ENCODE data around the gene ZNF770. TPM values are rescaled to one million over a fixed set of nuclear protein-coding genes. Genes with fewer than 3 reads are reported as not detected.

The ZNF770 gene
- total and polyA plus RNA-seq, 9 of the 15 experiments (the other 6 are each of a cell fraction or from before 2014, with no cell fraction given), result 3.4 to 50.8 (median 40.3) TPM

GRCh38 chr15:34988027-34988902 lies at the start of gene ZNF770 (continued):
- TF ChIP-seq ARID3B (CRISPR knock-in tag; IDR thresholded peaks at IDR 0.05; ENCODE audit: borderline replicate concordance) (no peak), E4F1 (CRISPR knock-in tag; IDR thresholded peaks at IDR 0.05; ENCODE audit: borderline replicate concordance) (no peak), HDAC3 (IDR thresholded peaks at IDR 0.05; ENCODE audit: borderline replicate concordance, partially characterized antibody) (no peak), BRCA1 (IDR thresholded peaks at IDR 0.05) (no peak), BRCA1 (CRISPR knock-in tag; IDR thresholded peaks at IDR 0.05) (no peak), TGIF2 (CRISPR knock-in tag; IDR thresholded peaks at IDR 0.05) (no peak), ZNF512 (tag; IDR thresholded peaks at IDR 0.05) (no peak), HSF4 (CRISPR knock-in tag; IDR thresholded peaks at IDR 0.05; ENCODE audit: borderline replicate concordance) (no peak), HCFC1 (IDR thresholded peaks at IDR 0.05; ENCODE audit: low read depth, low read length) (peak; percentile 84), STAT6 (CRISPR knock-in tag; IDR thresholded peaks at IDR 0.05) (no peak), RBM14 (IDR thresholded peaks at IDR 0.05; ENCODE audit: borderline replicate concordance, insufficient read depth, low read depth, low read length) (no peak), TFE3 (CRISPR knock-in tag; IDR thresholded peaks at IDR 0.05) (no peak), SMARCC2 (IDR thresholded peaks at IDR 0.05; ENCODE audit: low read depth) (no peak), SMAD1 (IDR thresholded peaks at IDR 0.05; ENCODE audit: low read depth, low read length, partially characterized antibody) (peak; percentile 51), MCM2 (IDR thresholded peaks at IDR 0.05; ENCODE audit: low read depth) (no peak), ZNF589 (CRISPR knock-in tag; IDR thresholded peaks at IDR 0.05; ENCODE audit: low read depth) (no peak), FOXP1 (CRISPR knock-in tag; IDR thresholded peaks at IDR 0.05) (peak; percentile 73; the same call in 1 of the 2 replicates)

All from K562 (cell line).